Measurements from ENCODE around the gene PTPN22.
A peak's percentile ranks its signal among the peaks of the same experiment; 100 is the strongest.

Gene PTPN22

GRCh38 chr1:113871597-113872113, at the start of gene PTPN22:
PTPN22 (minus strand) TSS chr1:113871712.
- DNase-seq (ENCODE audit: low read depth) = peak; percentile 74

DNA sequence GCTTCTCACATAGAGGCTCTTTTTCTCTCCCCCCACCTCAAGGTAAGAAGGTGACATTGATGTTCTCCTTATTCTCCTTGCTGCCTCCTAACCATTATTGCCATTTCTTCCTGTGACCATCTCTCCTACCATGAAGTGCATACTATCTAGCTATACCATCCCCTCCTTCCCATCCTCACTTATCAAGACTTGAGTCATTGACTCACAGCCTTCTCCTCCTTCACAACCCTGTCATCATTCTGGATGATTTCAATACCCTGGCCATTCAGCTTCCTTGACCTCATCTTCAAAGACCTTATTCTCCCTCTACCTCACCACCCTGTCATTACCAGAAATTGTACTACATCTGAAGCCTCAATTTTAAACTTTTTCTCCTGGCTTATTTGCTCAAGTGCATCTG, 46.7 kb upstream of the PTPN22 start:
- DNase-seq (ENCODE audit: low read depth) = no peak

DNA sequence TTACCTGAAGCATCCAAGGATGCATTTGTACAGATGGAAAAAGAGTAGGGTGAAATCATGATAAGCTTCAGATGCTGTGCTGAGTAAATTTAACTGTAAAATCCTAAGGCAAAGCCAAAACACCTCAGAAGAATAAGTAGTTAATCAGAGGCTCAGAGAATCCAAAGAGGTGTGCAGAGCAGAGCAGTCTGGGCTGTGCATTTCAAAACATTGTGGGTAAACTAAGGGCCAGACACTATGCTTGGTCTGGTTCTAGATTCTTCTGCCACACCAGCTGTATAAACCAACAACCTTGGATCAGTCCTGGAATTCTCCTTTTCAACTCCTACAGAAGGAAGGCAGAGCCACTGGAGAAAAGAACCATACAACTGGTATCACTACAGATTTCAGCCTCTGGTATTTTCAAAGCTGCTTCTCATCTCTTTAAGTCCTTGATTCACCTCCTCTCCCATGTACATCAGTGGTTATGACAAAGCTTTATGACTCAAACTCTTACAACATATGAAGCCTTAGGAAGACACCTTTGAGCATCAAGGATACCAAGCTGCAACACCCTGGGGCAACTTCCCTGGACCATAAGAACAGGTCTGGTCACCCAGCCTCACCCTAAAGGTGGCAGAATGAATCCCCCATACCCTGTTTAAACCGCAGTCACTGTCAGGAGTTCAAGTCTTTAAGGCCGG, 46.0 kb upstream of the PTPN22 start:
- no peak for DNase-seq (ENCODE audit: low read depth)

- DNase-seq (ENCODE audit: low read depth) = no peak
These were observed 45.5 kb upstream of the PTPN22 start for GRCh38 chr1:113916974-113917373.

- no peak for DNase-seq (ENCODE audit: low read depth)
These were observed 42.6 kb upstream of the PTPN22 start for GRCh38 chr1:113913887-113914664.

GRCh38 chr1:113913312-113913668, 41.8 kb upstream of the PTPN22 start:
- DNase-seq (ENCODE audit: low read depth) = no peak

- DNase-seq (ENCODE audit: low read depth) = no peak
These were observed 41.2 kb upstream of the PTPN22 start for GRCh38 chr1:113912594-113913311.

- DNase-seq (ENCODE audit: low read depth) = no peak
These were observed 33.9 kb upstream of the PTPN22 start for GRCh38 chr1:113905435-113905861.

DNA sequence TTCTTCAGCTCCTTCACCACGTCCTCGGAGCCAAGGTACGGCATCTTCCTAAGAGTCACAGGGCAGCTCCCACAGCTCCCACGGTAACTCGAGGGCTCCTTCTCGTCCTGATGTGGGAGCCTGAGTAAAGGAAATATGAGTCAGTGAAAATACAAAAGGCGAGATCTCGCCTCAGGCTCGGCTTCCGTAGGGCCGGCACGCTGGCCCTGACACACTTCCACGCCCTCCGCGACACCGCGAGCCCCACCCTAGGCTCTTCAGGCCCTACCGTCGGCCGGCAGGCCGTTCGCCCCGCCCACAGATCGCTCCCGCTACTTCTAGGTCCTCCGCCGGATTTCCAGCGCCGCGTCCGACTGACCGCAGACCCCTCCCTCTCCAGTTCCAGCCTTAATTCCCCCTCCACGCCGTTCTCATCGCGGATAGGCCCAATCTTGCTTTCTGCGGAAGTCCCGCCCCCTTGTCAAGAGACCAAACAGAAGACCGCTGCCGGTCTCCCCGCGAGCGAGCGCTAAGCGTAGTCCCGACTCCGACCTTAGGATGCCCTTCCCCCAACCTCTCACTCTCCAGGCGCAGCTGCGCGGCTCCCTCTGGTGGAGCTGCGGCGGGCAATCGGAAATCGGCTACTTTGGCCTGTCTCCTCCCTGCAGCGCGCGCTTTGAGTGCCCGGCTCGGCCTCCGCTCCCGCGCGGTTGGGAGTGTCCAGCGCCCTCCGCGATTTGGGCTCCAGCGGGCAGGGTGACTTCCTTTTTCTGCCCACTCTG, 33.3 kb upstream of the PTPN22 start, which contains the start of the genes AP4B1 and DCLRE1B:
AP4B1 (minus strand) TSS at position 126 of the 761 bp plus-strand sequence; CDS start at position 44, 82 bp downstream.
DCLRE1B (plus strand) TSS at position 653 of the 761 bp plus-strand sequence. CDS start 261 bp downstream, outside the sequence.
- peak; percentile 99 for DNase-seq (ENCODE audit: low read depth)

DNA sequence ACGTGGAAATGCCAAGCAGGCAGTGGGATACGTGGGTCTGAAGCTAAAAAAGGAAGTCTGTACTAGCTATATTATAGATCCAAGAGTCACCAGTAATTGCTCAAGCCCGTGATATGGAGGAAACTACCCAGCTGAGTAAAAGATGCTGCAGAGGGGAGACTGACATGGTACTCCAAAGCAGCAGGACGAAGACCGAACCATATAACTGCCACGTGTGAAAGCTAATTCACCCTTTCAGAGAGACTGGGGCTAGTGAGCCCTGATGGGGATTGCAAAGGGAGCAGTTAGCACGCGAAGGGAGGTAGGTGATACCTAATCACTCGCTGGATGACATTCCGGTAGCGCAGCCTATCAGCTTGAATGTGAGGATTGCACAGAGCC, 32.8 kb upstream of the PTPN22 start:
- DNase-seq (ENCODE audit: low read depth) = no peak

DNA sequence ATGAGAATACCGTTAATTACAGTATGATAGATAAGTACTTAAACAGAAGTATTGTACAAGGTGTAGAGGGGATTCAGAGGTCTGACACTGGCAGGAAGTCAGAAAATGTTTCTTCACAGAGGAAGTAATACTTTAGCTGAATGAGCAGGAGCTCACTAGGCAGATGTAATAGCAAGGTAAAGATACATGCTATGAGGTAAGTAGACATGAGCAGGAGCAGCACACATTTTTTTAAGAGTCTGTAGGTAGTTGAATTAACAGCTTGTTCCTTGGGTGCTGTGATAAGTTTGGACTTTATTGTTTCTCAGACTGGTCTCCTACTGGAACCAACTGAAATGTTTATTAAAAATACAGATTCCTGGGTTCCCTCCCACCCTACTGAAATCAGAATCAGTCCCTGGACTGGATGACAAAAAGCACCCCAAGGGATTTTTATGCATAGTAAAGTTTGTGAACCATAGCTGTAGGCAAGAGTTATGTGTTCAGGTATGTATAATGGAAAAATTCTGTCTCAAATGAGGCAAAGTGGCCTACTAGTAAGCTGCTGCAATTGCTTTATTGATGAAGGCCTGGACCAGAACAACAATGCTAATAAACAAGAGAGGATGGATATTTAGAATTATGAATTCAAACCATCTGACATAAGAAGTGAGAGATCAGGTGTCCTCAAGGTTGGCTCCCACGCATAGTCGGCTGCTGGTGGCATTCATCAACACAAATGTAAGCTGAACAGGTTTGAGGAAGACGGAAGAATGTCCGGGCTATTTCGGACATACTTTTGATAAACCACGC, 32.2 kb upstream of the PTPN22 start:
- DNase-seq (ENCODE audit: low read depth) = no peak

DNA sequence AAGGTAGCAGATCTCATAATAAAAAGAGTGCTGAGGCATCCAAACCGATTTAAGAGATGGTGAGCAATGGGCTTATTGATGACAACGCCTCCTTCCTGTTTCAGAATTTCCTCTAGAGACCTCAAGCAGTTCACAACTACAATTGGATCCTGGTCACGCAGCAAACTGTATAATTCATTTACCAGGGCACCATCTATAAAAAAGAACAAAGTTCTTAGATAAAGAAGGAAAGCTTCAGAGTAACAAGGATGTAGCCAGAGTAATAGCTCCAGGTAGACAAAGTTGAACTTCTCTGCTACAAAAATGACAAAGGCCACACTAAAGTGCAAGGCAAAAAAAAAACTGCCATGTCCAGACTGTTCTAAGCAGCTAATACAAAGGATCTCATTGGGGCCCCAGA, 29.7 kb upstream of the PTPN22 start:
- DNase-seq (ENCODE audit: low read depth) = no peak

DNA sequence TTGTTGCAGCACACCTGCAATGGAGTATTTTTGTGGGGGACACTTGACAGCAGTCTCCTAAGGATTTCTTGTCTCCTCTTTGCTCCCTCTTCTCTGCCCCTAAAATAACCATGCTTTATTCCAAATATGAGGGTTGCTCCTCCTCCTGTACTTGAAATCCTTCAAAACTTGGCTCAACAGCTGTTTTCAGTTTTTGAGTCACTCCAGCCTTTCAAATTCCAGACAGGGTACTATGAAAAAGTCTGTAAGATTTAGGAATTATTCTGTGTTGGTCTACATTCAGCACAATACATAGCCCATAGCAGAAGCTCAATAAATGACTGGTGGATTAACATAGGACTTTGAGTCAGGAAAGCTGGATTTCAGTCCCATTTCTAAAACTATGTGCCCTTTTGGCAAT, 27.6 kb upstream of the PTPN22 start:
- no peak for DNase-seq (ENCODE audit: low read depth)

GRCh38 chr1:113898241-113898814, 26.8 kb upstream of the PTPN22 start:
- no peak for DNase-seq (ENCODE audit: low read depth)

DNA sequence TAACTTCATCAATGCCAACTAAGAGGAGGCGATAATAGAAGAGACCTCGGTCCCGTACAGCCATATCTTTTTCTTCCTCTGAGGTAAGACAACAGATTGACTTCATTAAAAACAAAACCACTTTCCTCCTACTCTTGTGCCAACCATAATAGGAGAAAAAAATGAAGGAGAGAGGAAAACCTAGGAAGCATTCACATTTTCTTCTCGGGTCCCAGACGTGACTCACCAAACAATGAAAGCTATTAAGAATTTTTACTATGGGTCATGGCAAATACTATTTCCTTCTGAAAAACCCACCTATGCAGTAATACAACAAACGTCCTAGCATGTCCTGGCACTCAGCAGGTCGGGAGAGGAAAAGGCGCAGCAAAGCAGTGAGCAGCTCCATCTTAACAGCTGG, 24.4 kb upstream of the PTPN22 start:
- DNase-seq (ENCODE audit: low read depth) = no peak

- DNase-seq (ENCODE audit: low read depth) = no peak
These were observed 23.6 kb upstream of the PTPN22 start for GRCh38 chr1:113895098-113895497.

- no peak for DNase-seq (ENCODE audit: low read depth)
These were observed 21.8 kb upstream of the PTPN22 start for GRCh38 chr1:113893267-113893666.

GRCh38 chr1:113891631-113892220, 20.2 kb upstream of the PTPN22 start:
- DNase-seq (ENCODE audit: low read depth) = no peak

- no peak for DNase-seq (ENCODE audit: low read depth)
These were observed 19.3 kb upstream of the PTPN22 start for GRCh38 chr1:113890816-113891215.
